Breast epithelium (tissue), 4 donors: Measurements from ENCODE around the gene CCT8. TPM values are rescaled to one million over a fixed set of nuclear protein-coding genes. Genes with fewer than 3 reads are reported as not detected.
A peak's percentile ranks its signal among the peaks of the same experiment; 100 is the strongest.

Experiments used
- DNase-seq, 2 donors: peaks; one replicate each; pipeline ENCODE4 v3.0.0-alpha.2; 2019; ENCODE audit warnings: low spot score in 2 of 2
- H3K27ac ChIP-seq, 2 donors: fragments of 200-600 bp; sonication (generic) in 1 of 2; one replicate each; pipeline ENCODE4 v1.5.1; 2016 to 2019; ENCODE audit warnings: mild to moderate bottlenecking in 1 of 2
- H3K27me3 ChIP-seq, 2 donors: fragments of 200-600 bp; sonication (generic) in 1 of 2; one replicate each; pipeline versions ENCODE4 v1.5.1 to v1.6.0; 2017 to 2019; ENCODE audit warnings: control low read depth in 1 of 2, mild to moderate bottlenecking in 1 of 2
- H3K36me3 ChIP-seq: fragments of 200-600 bp; one replicate; pipeline ENCODE4 v1.5.1; 2019
- H3K4me1 ChIP-seq, 2 donors: fragments of 200-600 bp; sonication (generic); one replicate each; pipeline ENCODE4 v1.5.1; 2016 to 2019; ENCODE audit warnings: control low read depth in 1 of 2
- H3K4me3 ChIP-seq, 3 donors: fragments of 200-600 bp; sonication (generic); 1 replicate in 2 of 3; 2 replicates in 1 of 3; pipeline ENCODE4 v1.5.1; 2016 to 2019; ENCODE audit warnings: mild to moderate bottlenecking in 3 of 3, moderate library complexity in 2 of 3
- H3K9me3 ChIP-seq, 2 donors: fragments of 200-600 bp; sonication (generic) in 1 of 2; one replicate each; pipeline ENCODE4 v1.5.1; 2016 to 2019; ENCODE audit warnings: control low read depth in 1 of 2
- CTCF ChIP-seq, 3 donors: fragments of 450-650 bp; IDR thresholded peaks; one replicate each; pipeline ENCODE4 v1.5.1; 2016 to 2017; ENCODE audit warnings: antibody characterized with exemption in 3 of 3, mild to moderate bottlenecking in 3 of 3, moderate library complexity in 3 of 3
- POLR2A ChIP-seq: fragments of 450-650 bp; IDR thresholded peaks from one replicate; pipeline ENCODE4 v1.6.1; 2016; ENCODE audit warnings: antibody characterized with exemption, mild to moderate bottlenecking, moderate library complexity
- POLR2AphosphoS5 ChIP-seq, 3 donors: sonication (generic); formaldehyde crosslinking; IDR thresholded peaks; one replicate each; pipeline ENCODE4 v1.6.1; 2017; ENCODE audit warnings: antibody characterized with exemption in 3 of 3
- intact Hi-C: fragments of 100-400 bp; cut with DNase I; formaldehyde crosslinking; loops from one replicate; pipeline ENCODE4 v1.15.1; 2023; ENCODE audit warnings: low total_unique reads
- total RNA-seq, 3 donors: library from RNA; depleted of rRNA; stranded (reverse); fragments of >200 nt; gene quantifications; one replicate each; pipeline ENCODE4 v1.1.0, GENCODE V29; 2016

Gene CCT8
- total RNA-seq, 3 donors from 2014 or later: 104 to 155 (median 121) TPM

GRCh38 chr21:29098156-29098555, 24.7 kb upstream of the CCT8 start:
- H3K4me1 ChIP-seq: no peaks in the 10 kb centered on the region
- no peaks in the 10 kb centered on the region for H3K36me3 ChIP-seq
- H3K9me3 ChIP-seq: no peaks in the 10 kb centered on the region
- no peaks in the 10 kb centered on the region for H3K27me3 ChIP-seq
- TF ChIP-seq POLR2A (no peak), POLR2AphosphoS5 (IDR thresholded peaks at IDR 0.05) (no peak), CTCF (IDR thresholded peaks at IDR 0.05) (no peak)
- H3K4me3 ChIP-seq: no peak overlapping the region
- DNase-seq: no peak
- intact Hi-C loops: no loop called here
- H3K27ac ChIP-seq: no peak overlapping the region

- intact Hi-C loops: no loop called here
- no peaks in the 10 kb centered on the region for H3K27me3 ChIP-seq
Measured at GRCh38 chr21:29096218-29097015, 23.0 kb upstream of the CCT8 start.

GRCh38 chr21:29092102-29092959, 18.9 kb upstream of the CCT8 start:
- no peaks in the 10 kb centered on the region for H3K36me3 ChIP-seq
- H3K27me3 ChIP-seq: no peaks in the 10 kb centered on the region
- H3K4me1 ChIP-seq: no peaks in the 10 kb centered on the region
- H3K4me3 ChIP-seq: no peak overlapping the region
- H3K9me3 ChIP-seq: no peaks in the 10 kb centered on the region
- intact Hi-C loops: no loop called here
- H3K27ac ChIP-seq: peak overlapping the region in 1 of 2 donors; percentile 40
- TF ChIP-seq POLR2AphosphoS5 (IDR thresholded peaks at IDR 0.05): no peak
- no peak for TF ChIP-seq POLR2A
- TF ChIP-seq CTCF (IDR thresholded peaks at IDR 0.05): no peak
- no peak for DNase-seq

More at GRCh38 chr21:29096218-29097015, 23.0 kb upstream of the CCT8 start:
- Histone ChIP-seq H3K4me3 (no peak overlapping the region), H3K36me3 (no peaks in the 10 kb centered on the region), H3K9me3 (no peaks in the 10 kb centered on the region), H3K4me1 (no peaks in the 10 kb centered on the region), H3K27ac (no peak overlapping the region)
- TF ChIP-seq CTCF (IDR thresholded peaks at IDR 0.05) (no peak), POLR2AphosphoS5 (IDR thresholded peaks at IDR 0.05) (no peak), POLR2A (no peak)
- DNase-seq: no peak

- no peak for TF ChIP-seq POLR2A
- TF ChIP-seq POLR2AphosphoS5 (IDR thresholded peaks at IDR 0.05): no peak
- no peak for TF ChIP-seq CTCF (IDR thresholded peaks at IDR 0.05)
- Histone ChIP-seq H3K36me3 (no peaks in the 10 kb centered on the region), H3K27me3 (no peaks in the 10 kb centered on the region), H3K9me3 (no peaks in the 10 kb centered on the region), H3K4me1 (no peaks in the 10 kb centered on the region), H3K27ac (no peak overlapping the region), H3K4me3 (no peak overlapping the region)
- DNase-seq: no peak
- intact Hi-C loops: no loop called here
Measured at GRCh38 chr21:29091033-29091432, 17.6 kb upstream of the CCT8 start.
